Liver (tissue), 10 donors: Measurements from ENCODE around the gene EGF. TPM values are rescaled to one million over a fixed set of nuclear protein-coding genes. Genes with fewer than 3 reads are reported as not detected.

Experiments used
- DNase-seq: peaks from one replicate; pipeline ENCODE4 v3.0.0-alpha.2; 2017; ENCODE audit warnings: low spot score
- H3K27ac ChIP-seq, 2 donors: one replicate each; pipeline ENCODE4 v1.7.0; 2013; ENCODE audit warnings: inconsistent platforms in 2 of 2, low read length in 2 of 2, control low read depth in 1 of 2, low read depth in 1 of 2, mild to moderate bottlenecking in 1 of 2
- H3K27me3 ChIP-seq, 4 donors: one replicate each; pipeline versions ENCODE4 v1.6.1 to v1.7.0; 2013; ENCODE audit warnings: low read length in 3 of 4, inconsistent platforms in 1 of 4, mild to moderate bottlenecking in 1 of 4, moderate library complexity in 1 of 4; ENCODE audit not compliant: control insufficient read depth in 4 of 4, insufficient read depth in 4 of 4
- H3K36me3 ChIP-seq, 4 donors: one replicate each; pipeline versions ENCODE4 v1.6.1 to v1.7.0; 2013; ENCODE audit warnings: low read length in 3 of 4, mild to moderate bottlenecking in 3 of 4, low read depth in 1 of 4, moderate library complexity in 1 of 4; ENCODE audit not compliant: control insufficient read depth in 4 of 4, insufficient read depth in 3 of 4
- H3K4me1 ChIP-seq, 4 donors: one replicate each; pipeline versions ENCODE4 v1.6.1 to v1.7.0; 2013; ENCODE audit warnings: low read length in 3 of 4, mild to moderate bottlenecking in 3 of 4, moderate library complexity in 1 of 4; ENCODE audit not compliant: control insufficient read depth in 4 of 4, insufficient read depth in 4 of 4
- H3K4me3 ChIP-seq, 3 donors: one replicate each; pipeline versions ENCODE4 v1.6.1 to v1.7.0; 2013; ENCODE audit warnings: low read length in 3 of 3, control low read depth in 1 of 3, low read depth in 1 of 3, mild to moderate bottlenecking in 1 of 3
- H3K9ac ChIP-seq, 2 donors: one replicate each; pipeline ENCODE4 v1.7.0; 2013; ENCODE audit warnings: low read length in 2 of 2, mild to moderate bottlenecking in 2 of 2, moderate library complexity in 2 of 2, control low read depth in 1 of 2, low read depth in 1 of 2
- H3K9me3 ChIP-seq, 4 donors: one replicate each; pipeline versions ENCODE4 v1.6.1 to v1.7.0; 2013; ENCODE audit warnings: low read length in 3 of 4; ENCODE audit not compliant: control insufficient read depth in 4 of 4
- ATF3 ChIP-seq: IDR thresholded peaks from 2 replicates; pipeline ENCODE4 v1.6.1; 2016; ENCODE audit warnings: antibody characterized with exemption
- CTCF ChIP-seq: fragments of 150-350 bp; IDR thresholded peaks from 2 replicates; pipeline ENCODE4 v1.5.1; 2017; ENCODE audit warnings: improper control_type of control experiment, low read depth, low read length; ENCODE audit not compliant: missing input control
- EGR1 ChIP-seq, 2 donors: IDR thresholded peaks; 2 replicates each; pipeline ENCODE4 v1.6.1; 2016 to 2018; ENCODE audit warnings: antibody characterized with exemption in 2 of 2, low read depth in 2 of 2
- FOXA1 ChIP-seq: IDR thresholded peaks from 2 replicates; pipeline ENCODE4 v1.6.1; 2016; ENCODE audit warnings: antibody characterized with exemption
- FOXA2 ChIP-seq: IDR thresholded peaks from 2 replicates; pipeline ENCODE4 v1.6.1; 2016; ENCODE audit warnings: antibody characterized with exemption
- GABPA ChIP-seq, 2 donors: IDR thresholded peaks in 1 of 2; conservative IDR thresholded peaks in 1 of 2; 2 replicates each; pipeline ENCODE4 v1.6.1; 2016; ENCODE audit warnings: antibody characterized with exemption in 2 of 2, mild to moderate bottlenecking in 1 of 2, moderate library complexity in 1 of 2
- HNF4A ChIP-seq, 2 donors: conservative IDR thresholded peaks; 2 replicates each; pipeline ENCODE4 v1.6.1; 2016; ENCODE audit warnings: antibody characterized with exemption in 2 of 2, mild to moderate bottlenecking in 2 of 2
- HNF4G ChIP-seq: IDR thresholded peaks from 2 replicates; pipeline ENCODE4 v1.6.1; 2016; ENCODE audit warnings: antibody characterized with exemption
- JUND ChIP-seq, 2 donors: IDR thresholded peaks; 2 replicates each; pipeline ENCODE4 v1.6.1; 2016; ENCODE audit warnings: antibody characterized with exemption in 2 of 2
- MAX ChIP-seq: IDR thresholded peaks from 2 replicates; pipeline ENCODE4 v1.6.1; 2016; ENCODE audit warnings: antibody characterized with exemption
- NR2F2 ChIP-seq: IDR thresholded peaks from 2 replicates; pipeline ENCODE4 v1.6.1; 2016; ENCODE audit warnings: antibody characterized with exemption
- RAD21 ChIP-seq, 2 donors: IDR thresholded peaks; 2 replicates each; pipeline ENCODE4 v1.6.1; 2016; ENCODE audit warnings: antibody characterized with exemption in 2 of 2, mild to moderate bottlenecking in 2 of 2
- REST ChIP-seq: IDR thresholded peaks from 2 replicates; pipeline ENCODE4 v1.6.1; 2016; ENCODE audit warnings: antibody characterized with exemption, mild to moderate bottlenecking
- RXRA ChIP-seq, 2 donors: IDR thresholded peaks; 2 replicates each; pipeline ENCODE4 v1.6.1; 2017 to 2018; ENCODE audit warnings: antibody characterized with exemption in 2 of 2, mild to moderate bottlenecking in 1 of 2
- SP1 ChIP-seq: IDR thresholded peaks from 2 replicates; pipeline ENCODE4 v1.6.1; 2018; ENCODE audit warnings: antibody characterized with exemption, mild to moderate bottlenecking
- TAF1 ChIP-seq: conservative IDR thresholded peaks from 2 replicates; pipeline ENCODE4 v1.6.1; 2016; ENCODE audit warnings: antibody characterized with exemption, mild to moderate bottlenecking
- YY1 ChIP-seq: IDR thresholded peaks from 2 replicates; pipeline ENCODE4 v1.6.1; 2016; ENCODE audit warnings: antibody characterized with exemption, mild to moderate bottlenecking
- ZBTB33 ChIP-seq: IDR thresholded peaks from 2 replicates; pipeline ENCODE4 v1.6.1; 2016; ENCODE audit warnings: antibody characterized with exemption
- WGBS: extraction: QIAGEN DNeasy Blood & Tissue Kit; methylation state at CpG from one replicate; pipeline ENCODE4 v1.1.7; 2013; 5-methylcytosine and 5-hydroxymethylcytosine counted together
- polyA plus RNA-seq, 2 donors: library from polyadenylated mRNA; stranded (reverse) in 1 of 2; unstranded in 1 of 2; fragments of 200-250 nt in 1 of 2; fragments of >200 nt in 1 of 2; fragmentation: Nextera tagmentation in 1 of 2; extraction: Ambion mirVana in 1 of 2; gene quantifications; one replicate each; pipeline versions ENCODE4 v1.2.1 to v1.2.3, GENCODE V29; 2013 to 2015
- small RNA-seq: library from RNA; depleted of rRNA; stranded (forward); fragments of <200 nt; gene quantifications from one replicate; pipeline ENCODE3, GENCODE V24; 2014
- total RNA-seq, 2 donors: library from RNA; depleted of rRNA; stranded (reverse); fragments of >200 nt; gene quantifications; one replicate each; pipeline ENCODE4 v1.2.3, GENCODE V29; 2014
- donor health status: healthy.
- donor health status: healthy.
- donor health status: healthy.
- donor health status: healthy.
- donor health status: healthy.

EGF gene
- total and polyA plus RNA-seq, 4 donors: 0.65 TPM; not detected in 3

GRCh38 chr4:110061076-110061475 is 148.4 kb downstream of the EGF start:
- no peak for DNase-seq
- TF ChIP-seq TAF1 (no peak), ATF3 (no peak), YY1 (no peak), FOXA2 (no peak), RAD21 (IDR thresholded peaks at IDR 0.05) (no peak), RXRA (IDR thresholded peaks at IDR 0.05) (no peak), EGR1 (IDR thresholded peaks at IDR 0.05; ENCODE audit: low read depth in 2 of 2) (no peak), HNF4A (conservative IDR thresholded peaks at IDR 0.05) (no peak), CTCF (no peak), SP1 (no peak), NR2F2 (no peak), HNF4G (no peak), ZBTB33 (no peak), MAX (no peak), JUND (IDR thresholded peaks at IDR 0.05) (no peak), FOXA1 (no peak), REST (no peak), GABPA (IDR thresholded peaks at IDR 0.05 in 1 of 2, conservative IDR thresholded peaks at IDR 0.05 in 1 of 2) (no peak)
- H3K9ac ChIP-seq: no peak overlapping the region
- H3K9me3 ChIP-seq: no peaks in the 10 kb centered on the region
- no peaks in the 10 kb centered on the region for H3K27me3 ChIP-seq
- no peak overlapping the region for H3K27ac ChIP-seq
- WGBS: 80% methylated on average over 2 of the region's 2 CpGs
- H3K4me3 ChIP-seq: no peak overlapping the region
- peaks cover under 1 to 39% (median 10%) of the 10 kb centered on the region in 4 donors for H3K4me1 ChIP-seq
- H3K36me3 ChIP-seq: no peaks in the 10 kb centered on the region

Small RNA genes lying within 50 kb of the gene (small RNA-seq; reads per million reads assigned to genes)
- not detected for gene RNU6-35P

Other genes starting within 250 kb of the EGF start
- 10 to 100 TPM; 18.5 to 20.9 TPM for gene CASP6, start 209.4 kb upstream of the EGF start, total RNA-seq
- 10 to 100 TPM; 14.9 to 20.4 TPM for gene CASP6, start 209.4 kb upstream of the EGF start, polyA plus RNA-seq
- 10 to 100 TPM; 11.3 to 28.9 TPM for gene PLA2G12A, start 182.8 kb upstream of the EGF start, total RNA-seq
- 10 to 100 TPM; 29.9 to 57.7 TPM for gene PLA2G12A, start 182.8 kb upstream of the EGF start, polyA plus RNA-seq
- 100 to 1,000 TPM; 232 to 598 TPM for gene CFI, start 110.9 kb upstream of the EGF start, total RNA-seq
- 100 to 1,000 TPM; 410 to 589 TPM for gene CFI, start 110.9 kb upstream of the EGF start, polyA plus RNA-seq
- gene GAR1, start 97.1 kb upstream of the EGF start, total RNA-seq: 1 to 10 TPM; 1.5 to 7.2 TPM
- gene GAR1, start 97.1 kb upstream of the EGF start, polyA plus RNA-seq: 1 to 10 TPM; 4.5 to 7.7 TPM
- gene RRH, start 84.9 kb upstream of the EGF start, total RNA-seq: under 1 TPM; 0.05 to 0.08 TPM
- gene RRH, start 84.9 kb upstream of the EGF start, polyA plus RNA-seq: under 1 TPM in 1 of 2 donors, not detected in 1; 0.05 TPM
- gene LRIT3, start 64.8 kb upstream of the EGF start, total RNA-seq: under 1 TPM in 1 of 2 donors, not detected in 1; 0.08 TPM
- gene LRIT3, start 64.8 kb upstream of the EGF start, polyA plus RNA-seq: under 1 TPM; 0.03 to 0.07 TPM